ENCODE data around the gene EID1.

The EID1 gene

DNA sequence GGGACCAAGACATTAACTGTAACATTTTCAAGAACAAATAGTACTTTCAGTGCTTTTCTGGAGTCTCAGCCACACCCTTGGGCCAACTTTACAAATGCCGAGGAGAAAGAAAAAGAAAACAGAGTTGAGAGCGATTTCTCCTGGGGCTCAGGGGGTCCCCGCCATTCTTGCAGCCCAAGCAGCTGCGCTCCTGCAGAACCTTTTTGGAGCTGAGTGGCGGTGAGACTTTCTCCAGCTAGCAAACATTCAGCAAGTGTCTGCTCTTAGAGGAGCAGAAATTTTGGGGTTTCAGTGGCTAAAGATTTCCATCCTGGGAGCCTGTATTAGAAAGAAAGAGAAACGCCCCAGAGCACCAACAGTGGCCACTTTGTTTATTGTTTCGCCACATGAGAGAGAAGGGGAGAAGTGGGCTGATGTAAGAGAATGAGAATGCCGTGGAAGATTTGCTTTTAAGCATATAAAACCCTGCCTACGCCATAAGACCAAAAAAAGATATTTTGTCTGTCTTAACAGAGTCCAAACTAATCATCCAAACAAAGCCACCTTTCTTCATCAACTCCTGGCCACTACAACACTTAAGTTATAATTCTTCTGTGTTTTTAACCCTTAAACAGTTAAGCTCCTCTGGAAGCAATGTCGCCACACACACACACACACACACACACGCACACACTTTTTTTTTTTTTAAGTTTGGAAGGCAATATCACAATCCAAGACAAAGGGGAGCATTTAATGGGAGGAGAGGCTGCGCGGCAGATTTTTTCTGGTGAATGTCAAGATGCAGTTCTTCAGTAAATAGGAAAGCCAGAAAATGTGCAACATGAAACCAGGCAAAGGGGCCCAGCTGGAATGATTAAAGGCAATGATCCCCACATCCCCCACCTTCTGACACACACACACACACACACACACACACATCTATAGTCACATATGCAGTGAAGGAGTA lies 19.2 kb downstream of the EID1 start:
- peak overlapping the region; percentile 71 for H3K4me2 ChIP-seq (ENCODE audit: low read depth, low read length, poor library complexity, severe bottlenecking)
- TF ChIP-seq CTCF (conservative IDR thresholded peaks at IDR 0.05; ENCODE audit: low read length) = no peak; the same call in 1 of the 2 replicates
- no peaks in the 10 kb centered on the region for H3K36me3 ChIP-seq (ENCODE audit: insufficient read depth, low read length)
- H3K9ac ChIP-seq (ENCODE audit: low read depth, low read length, poor library complexity, severe bottlenecking) = peak overlapping the region; percentile 34
- H2AFZ ChIP-seq (ENCODE audit: low read length) = peak overlapping the region; percentile 69
- no peaks in the 10 kb centered on the region for H3K79me2 ChIP-seq (ENCODE audit: insufficient read depth, low read length)
- peak overlapping the region; percentile 65 for H3K4me3 ChIP-seq (ENCODE audit: low read length, poor library complexity, severe bottlenecking)
- peaks cover 42% of the 10 kb centered on the region for H3K4me1 ChIP-seq (ENCODE audit: insufficient read depth, low read length, poor library complexity, severe bottlenecking)
- no peaks in the 10 kb centered on the region for H3F3A ChIP-seq (ENCODE audit: low read depth)
- no peaks in the 10 kb centered on the region for H3K9me3 ChIP-seq (ENCODE audit: insufficient read depth, low read depth, low read length)
- H4K20me1 ChIP-seq (ENCODE audit: insufficient read depth, low read length, poor library complexity, severe bottlenecking) = no peaks in the 10 kb centered on the region
- H3K27me3 ChIP-seq (ENCODE audit: insufficient read depth, low read length, poor library complexity, severe bottlenecking) = no peaks in the 10 kb centered on the region
- no peaks in the 10 kb centered on the region for H3K9me2 ChIP-seq (replicated peaks; ENCODE audit: low read depth, low read length)

GRCh38 chr15:48898032-48898431 lies 20.1 kb downstream of the EID1 start:
- Histone ChIP-seq H3F3A (ENCODE audit: low read depth) (no peaks in the 10 kb centered on the region), H4K20me1 (ENCODE audit: insufficient read depth, low read length, poor library complexity, severe bottlenecking) (no peaks in the 10 kb centered on the region), H3K79me2 (ENCODE audit: insufficient read depth, low read length) (no peaks in the 10 kb centered on the region)

GRCh38 chr15:48898446-48898845 lies 20.5 kb downstream of the EID1 start:
- no peaks in the 10 kb centered on the region for H3K27me3 ChIP-seq (ENCODE audit: insufficient read depth, low read length, poor library complexity, severe bottlenecking)
- no peaks in the 10 kb centered on the region for H4K20me1 ChIP-seq (ENCODE audit: insufficient read depth, low read length, poor library complexity, severe bottlenecking)
- peaks cover 42% of the 10 kb centered on the region for H3K4me1 ChIP-seq (ENCODE audit: insufficient read depth, low read length, poor library complexity, severe bottlenecking)
- H3K9me2 ChIP-seq (replicated peaks; ENCODE audit: low read depth, low read length) = no peaks in the 10 kb centered on the region
- TF ChIP-seq CTCF (conservative IDR thresholded peaks at IDR 0.05; ENCODE audit: low read length) (no peak), EZH2phosphoT487 (IDR thresholded peaks at IDR 0.05; ENCODE audit: borderline replicate concordance) (no peak)
- no peaks in the 10 kb centered on the region for H3F3A ChIP-seq (ENCODE audit: low read depth)
- no peaks in the 10 kb centered on the region for H3K79me2 ChIP-seq (ENCODE audit: insufficient read depth, low read length)
- H2AFZ ChIP-seq (ENCODE audit: low read length) = peak overlapping the region; percentile 57
- peak overlapping the region; percentile 65 for H3K4me3 ChIP-seq (ENCODE audit: low read length, poor library complexity, severe bottlenecking)
- peak overlapping the region; percentile 71 for H3K4me2 ChIP-seq (ENCODE audit: low read depth, low read length, poor library complexity, severe bottlenecking)
- no peaks in the 10 kb centered on the region for H3K36me3 ChIP-seq (ENCODE audit: insufficient read depth, low read length)
- no peaks in the 10 kb centered on the region for H3K9me3 ChIP-seq (ENCODE audit: insufficient read depth, low read depth, low read length)
- H3K9ac ChIP-seq (ENCODE audit: low read depth, low read length, poor library complexity, severe bottlenecking) = peak overlapping the region; percentile 34

More at GRCh38 chr15:48898032-48898431, 20.1 kb downstream of the EID1 start:
- H3K4me2 ChIP-seq (ENCODE audit: low read depth, low read length, poor library complexity, severe bottlenecking) = peak overlapping the region; percentile 71
- H3K4me1 ChIP-seq (ENCODE audit: insufficient read depth, low read length, poor library complexity, severe bottlenecking) = peaks cover 42% of the 10 kb centered on the region
- H3K4me3 ChIP-seq (ENCODE audit: low read length, poor library complexity, severe bottlenecking) = peak overlapping the region; percentile 65
- peak overlapping the region; percentile 57 for H2AFZ ChIP-seq (ENCODE audit: low read length)
- H3K9me2 ChIP-seq (replicated peaks; ENCODE audit: low read depth, low read length) = no peaks in the 10 kb centered on the region
- H3K27me3 ChIP-seq (ENCODE audit: insufficient read depth, low read length, poor library complexity, severe bottlenecking) = no peaks in the 10 kb centered on the region
- peak overlapping the region; percentile 34 for H3K9ac ChIP-seq (ENCODE audit: low read depth, low read length, poor library complexity, severe bottlenecking)
- H3K36me3 ChIP-seq (ENCODE audit: insufficient read depth, low read length) = no peaks in the 10 kb centered on the region
- no peak for TF ChIP-seq EZH2phosphoT487 (IDR thresholded peaks at IDR 0.05; ENCODE audit: borderline replicate concordance)
- no peak for TF ChIP-seq CTCF (conservative IDR thresholded peaks at IDR 0.05; ENCODE audit: low read length)
- no peaks in the 10 kb centered on the region for H3K9me3 ChIP-seq (ENCODE audit: insufficient read depth, low read depth, low read length)

All from Loucy (cell line).